ENCODE results near the gene GDF11. TPM values are rescaled to one million over a fixed set of nuclear protein-coding genes. Genes with fewer than 3 reads are reported as not detected.

Gene GDF11
- total RNA-seq, 1 donor from 2014 or later: 0.26 TPM

DNA sequence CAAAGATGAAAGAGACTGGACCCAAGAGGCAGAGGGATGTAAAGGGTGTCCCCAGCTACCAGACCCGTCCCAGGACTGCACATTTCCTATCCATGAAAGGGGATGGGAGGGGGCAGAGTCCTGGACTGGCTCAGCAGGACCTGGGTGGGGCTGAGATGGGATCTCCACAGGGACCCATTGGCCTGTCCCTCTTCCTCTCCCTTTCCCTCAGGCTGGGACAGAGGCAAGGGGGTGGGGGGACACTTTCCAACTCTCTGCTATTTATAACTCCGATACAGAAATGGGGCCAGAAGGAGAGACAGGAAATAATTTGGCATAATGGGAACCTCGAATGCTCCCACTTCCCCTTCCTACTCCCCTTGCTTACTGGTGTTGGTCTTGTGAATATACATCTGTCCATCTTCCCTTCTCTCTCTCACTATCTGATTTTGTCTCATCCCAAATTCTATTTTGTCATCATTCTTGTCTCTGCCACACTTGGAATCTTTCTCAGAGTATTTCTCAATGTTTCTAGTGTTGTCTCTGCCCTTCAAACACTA lies 34.2 kb upstream of the GDF11 start:
- FAIRE-seq: no peak

GRCh38 chr12:55711786-55712553 lies 31.0 kb upstream of the GDF11 start:
- H3K4me3 ChIP-seq (ENCODE audit: low read depth, low read length): no peak overlapping the region
- TF ChIP-seq CTCF (IDR thresholded peaks at IDR 0.05; ENCODE audit: insufficient read depth, low read length, severe bottlenecking): no peak
- H3K27me3 ChIP-seq (ENCODE audit: control insufficient read depth, insufficient read depth, low read length): peaks cover 20% of the 10 kb centered on the region
- DNase-seq (ENCODE audit: low read depth) (no peak), FAIRE-seq (no peak)
- H3K36me3 ChIP-seq (ENCODE audit: control insufficient read depth, insufficient read depth, low read length): no peaks in the 10 kb centered on the region

More for the DNA sequence above, 34.2 kb upstream of the GDF11 start:
- H3K4me3 ChIP-seq (ENCODE audit: low read depth, low read length): no peak overlapping the region
- peaks cover 29% of the 10 kb centered on the region for H3K27me3 ChIP-seq (ENCODE audit: control insufficient read depth, insufficient read depth, low read length)
- TF ChIP-seq CTCF (IDR thresholded peaks at IDR 0.05; ENCODE audit: insufficient read depth, low read length, severe bottlenecking): no peak
- DNase-seq (ENCODE audit: low read depth): no peak
- H3K36me3 ChIP-seq (ENCODE audit: control insufficient read depth, insufficient read depth, low read length): no peaks in the 10 kb centered on the region

GRCh38 chr12:55712700-55713415 lies 30.1 kb upstream of the GDF11 start:
- no peak for TF ChIP-seq CTCF (IDR thresholded peaks at IDR 0.05; ENCODE audit: insufficient read depth, low read length, severe bottlenecking)
- no peak for FAIRE-seq
- Histone ChIP-seq H3K4me3 (ENCODE audit: low read depth, low read length) (no peak overlapping the region), H3K36me3 (ENCODE audit: control insufficient read depth, insufficient read depth, low read length) (peaks cover 2% of the 10 kb centered on the region), H3K27me3 (ENCODE audit: control insufficient read depth, insufficient read depth, low read length) (peaks cover 15% of the 10 kb centered on the region)
- DNase-seq (ENCODE audit: low read depth): no peak

DNA sequence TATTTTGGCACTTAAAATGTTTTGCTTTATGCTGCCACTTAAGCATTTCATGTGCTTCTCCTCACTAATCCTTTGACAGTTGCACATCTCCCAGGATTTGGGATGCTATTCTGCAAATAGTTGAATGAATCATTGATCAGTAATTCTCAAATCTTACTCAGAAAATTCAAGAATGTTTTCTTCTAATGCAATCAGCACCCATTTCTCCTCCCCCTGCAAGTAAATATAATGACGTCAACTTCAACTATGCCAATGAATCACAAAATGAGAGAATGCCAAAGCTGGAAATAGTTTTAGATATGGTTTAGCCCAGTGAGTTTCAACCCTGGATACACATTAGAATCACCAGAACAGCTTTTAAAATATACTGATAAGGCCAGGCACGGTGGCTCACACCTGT lies 29.2 kb upstream of the GDF11 start:
- DNase-seq (ENCODE audit: low read depth): peak; percentile 90

DNA sequence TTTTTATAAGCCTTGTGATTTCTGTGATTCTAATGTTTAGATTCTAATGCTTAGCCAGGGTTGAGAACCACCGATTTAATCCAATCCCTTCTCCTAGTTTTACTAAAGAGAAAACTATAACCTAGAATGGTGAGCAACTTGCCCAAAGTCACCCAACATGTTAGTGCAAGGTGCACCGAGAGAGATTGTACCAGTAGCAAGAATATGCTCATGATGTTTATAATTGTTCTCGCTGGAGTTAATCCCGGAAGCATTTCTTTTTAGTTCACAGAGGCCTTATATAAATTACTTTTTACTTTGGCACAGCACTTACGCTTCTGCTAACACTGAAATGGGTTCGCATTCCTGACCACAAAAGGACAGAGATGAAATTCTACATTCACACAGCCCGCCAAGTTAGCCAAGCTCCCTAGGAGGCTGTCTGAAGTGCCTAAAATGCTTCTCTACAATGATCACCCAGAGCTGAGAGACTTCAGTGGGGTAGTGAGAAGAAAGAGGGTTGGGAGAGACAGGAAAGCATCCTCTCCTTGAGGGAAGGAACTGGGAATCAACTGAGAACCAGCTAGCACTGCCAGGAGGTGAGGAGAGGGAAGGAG lies 27.7 kb upstream of the GDF11 start:
- Histone ChIP-seq H3K36me3 (ENCODE audit: control insufficient read depth, insufficient read depth, low read length) (peaks cover 2% of the 10 kb centered on the region), H3K27me3 (ENCODE audit: control insufficient read depth, insufficient read depth, low read length) (no peaks in the 10 kb centered on the region), H3K4me3 (ENCODE audit: low read depth, low read length) (peak overlapping the region; percentile 77)
- FAIRE-seq: no peak
- DNase-seq (ENCODE audit: low read depth): no peak
- TF ChIP-seq CTCF (IDR thresholded peaks at IDR 0.05; ENCODE audit: insufficient read depth, low read length, severe bottlenecking): no peak

More for the DNA sequence above, 29.2 kb upstream of the GDF11 start:
- H3K27me3 ChIP-seq (ENCODE audit: control insufficient read depth, insufficient read depth, low read length): peaks cover 7% of the 10 kb centered on the region
- no peak for TF ChIP-seq CTCF (IDR thresholded peaks at IDR 0.05; ENCODE audit: insufficient read depth, low read length, severe bottlenecking)
- peaks cover 2% of the 10 kb centered on the region for H3K36me3 ChIP-seq (ENCODE audit: control insufficient read depth, insufficient read depth, low read length)
- no peak overlapping the region for H3K4me3 ChIP-seq (ENCODE audit: low read depth, low read length)
- FAIRE-seq: no peak

All from bronchial epithelial cell (primary cell).